Measurements from ENCODE around the gene PROZ.

PROZ gene

DNA sequence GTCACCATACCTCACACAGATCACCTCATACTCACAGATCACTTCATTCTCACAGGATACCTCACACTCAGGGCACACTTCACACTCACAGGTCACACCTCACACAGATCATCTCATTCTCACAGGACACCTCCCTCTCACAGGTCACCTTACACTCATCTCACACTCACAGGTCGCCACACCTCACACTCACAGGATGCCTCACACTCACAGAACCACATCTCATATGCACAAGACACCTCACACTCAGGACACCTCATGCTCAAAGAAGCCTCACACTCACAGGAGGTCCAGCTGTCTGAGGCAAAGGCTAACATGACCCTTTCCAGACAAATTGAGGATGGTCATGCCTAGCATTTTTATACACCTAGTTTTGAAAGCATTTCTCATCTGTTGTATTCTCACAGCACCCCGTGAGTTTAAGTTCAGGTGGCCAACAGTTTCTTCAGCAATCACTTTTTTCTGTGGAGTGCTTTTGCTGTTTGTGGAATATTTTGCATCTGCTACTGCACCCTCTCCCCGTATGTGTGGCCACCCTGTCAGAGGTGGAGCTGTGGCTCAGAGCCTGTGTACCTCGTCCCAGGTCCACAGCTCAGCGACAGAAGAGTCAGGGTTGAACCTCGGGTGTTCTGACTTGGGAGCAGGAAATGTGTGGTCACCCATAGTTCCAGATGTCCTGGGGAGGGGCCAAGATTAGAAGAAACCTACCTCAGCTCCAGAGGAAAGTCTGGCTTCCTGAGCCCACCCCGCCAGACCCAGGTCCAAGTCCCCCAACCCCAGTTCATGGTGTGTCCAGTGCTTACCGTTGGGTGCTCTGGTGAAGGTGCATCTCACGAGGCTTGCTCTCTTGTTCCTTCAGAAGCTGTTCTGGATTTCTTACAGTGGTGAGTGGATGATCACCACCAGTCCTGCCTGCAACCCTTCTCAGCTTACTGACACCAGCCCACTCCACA is 45.3 kb upstream of the PROZ start:
- TF ChIP-seq, protein P1, sequence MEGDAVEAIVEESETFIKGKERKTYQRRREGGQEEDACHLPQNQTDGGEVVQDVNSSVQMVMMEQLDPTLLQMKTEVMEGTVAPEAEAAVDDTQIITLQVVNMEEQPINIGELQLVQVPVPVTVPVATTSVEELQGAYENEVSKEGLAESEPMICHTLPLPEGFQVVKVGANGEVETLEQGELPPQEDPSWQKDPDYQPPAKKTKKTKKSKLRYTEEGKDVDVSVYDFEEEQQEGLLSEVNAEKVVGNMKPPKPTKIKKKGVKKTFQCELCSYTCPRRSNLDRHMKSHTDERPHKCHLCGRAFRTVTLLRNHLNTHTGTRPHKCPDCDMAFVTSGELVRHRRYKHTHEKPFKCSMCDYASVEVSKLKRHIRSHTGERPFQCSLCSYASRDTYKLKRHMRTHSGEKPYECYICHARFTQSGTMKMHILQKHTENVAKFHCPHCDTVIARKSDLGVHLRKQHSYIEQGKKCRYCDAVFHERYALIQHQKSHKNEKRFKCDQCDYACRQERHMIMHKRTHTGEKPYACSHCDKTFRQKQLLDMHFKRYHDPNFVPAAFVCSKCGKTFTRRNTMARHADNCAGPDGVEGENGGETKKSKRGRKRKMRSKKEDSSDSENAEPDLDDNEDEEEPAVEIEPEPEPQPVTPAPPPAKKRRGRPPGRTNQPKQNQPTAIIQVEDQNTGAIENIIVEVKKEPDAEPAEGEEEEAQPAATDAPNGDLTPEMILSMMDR (IDR thresholded peaks at IDR 0.05; ENCODE audit: borderline replicate concordance, control extremely low read depth, extremely low read depth, insufficient read depth, missing control alignments): no peak
- in situ Hi-C loops (cut with MboI; ENCODE audit: low sequenced_read_pairs, unreplicated experiment): no loop called here
- DNase-seq (ENCODE audit: low spot score): no peak

DNA sequence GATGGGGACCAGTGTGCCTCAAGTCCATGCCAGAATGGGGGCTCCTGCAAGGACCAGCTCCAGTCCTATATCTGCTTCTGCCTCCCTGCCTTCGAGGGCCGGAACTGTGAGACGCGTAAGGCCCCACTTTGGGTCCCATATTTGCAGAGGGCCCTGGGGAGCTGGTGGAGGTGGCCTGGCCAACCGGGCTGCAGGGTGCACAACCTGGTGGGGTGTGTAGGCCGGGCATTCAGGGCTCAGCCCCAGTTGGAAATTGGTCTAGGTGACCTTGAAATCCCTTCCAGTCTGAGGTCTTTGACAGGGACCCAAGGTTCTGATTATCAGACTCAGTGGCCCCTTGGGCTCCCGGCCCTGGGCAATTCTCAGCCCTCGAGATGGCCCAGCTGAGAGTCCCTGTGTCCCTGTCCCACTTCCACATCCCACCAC is 44.6 kb upstream of the PROZ start:
- in situ Hi-C loops (cut with MboI; ENCODE audit: low sequenced_read_pairs, unreplicated experiment): no loop called here
- no peak for DNase-seq (ENCODE audit: low spot score)
- TF ChIP-seq, protein P1 (IDR thresholded peaks at IDR 0.05; ENCODE audit: borderline replicate concordance, control extremely low read depth, extremely low read depth, insufficient read depth, missing control alignments): no peak

DNA sequence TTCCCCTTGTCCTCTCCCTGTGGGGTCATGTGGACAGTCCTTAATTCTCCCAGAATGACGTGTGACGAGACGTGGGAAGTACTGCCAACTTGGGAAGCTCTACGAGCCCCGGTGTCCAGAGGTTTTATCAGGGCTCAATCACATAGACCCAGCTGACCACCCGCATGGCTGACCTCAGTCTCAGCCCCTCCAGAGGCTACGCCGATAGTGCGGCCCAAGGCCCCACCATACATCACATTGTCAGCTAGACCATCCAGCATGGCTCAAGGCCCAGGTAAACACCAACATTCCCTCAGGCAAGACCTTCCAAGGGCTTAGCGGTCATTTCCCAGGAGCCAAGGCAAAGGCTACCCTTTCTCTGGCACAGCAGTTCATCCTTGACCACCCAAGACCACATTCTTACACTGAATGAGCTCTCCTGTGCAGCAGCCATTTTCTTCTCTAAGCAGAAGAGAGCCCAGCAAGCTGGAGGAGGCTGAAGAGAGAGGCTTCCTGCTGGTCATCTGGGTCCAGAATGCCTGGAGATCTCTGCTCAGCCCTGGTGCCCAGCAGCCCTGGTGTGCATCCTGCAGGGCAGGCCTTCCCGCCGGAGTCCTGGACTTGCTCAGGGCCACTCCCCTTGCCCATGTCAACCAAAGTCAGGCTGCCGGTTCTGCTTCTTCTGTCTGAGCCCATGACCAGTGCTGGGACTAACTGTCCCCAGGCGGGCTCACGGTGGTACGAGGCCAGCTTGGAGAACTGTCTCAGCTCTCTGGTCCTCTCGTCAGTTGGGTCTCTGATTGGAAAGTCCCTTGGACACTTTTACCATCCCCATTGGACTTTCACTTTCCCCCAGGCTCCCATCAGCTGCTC is 43.7 kb upstream of the PROZ start:
- no peak for DNase-seq (ENCODE audit: low spot score)
- in situ Hi-C loops (cut with MboI; ENCODE audit: low sequenced_read_pairs, unreplicated experiment): no loop called here
- TF ChIP-seq, protein P1 (IDR thresholded peaks at IDR 0.05; ENCODE audit: borderline replicate concordance, control extremely low read depth, extremely low read depth, insufficient read depth, missing control alignments): no peak

DNA sequence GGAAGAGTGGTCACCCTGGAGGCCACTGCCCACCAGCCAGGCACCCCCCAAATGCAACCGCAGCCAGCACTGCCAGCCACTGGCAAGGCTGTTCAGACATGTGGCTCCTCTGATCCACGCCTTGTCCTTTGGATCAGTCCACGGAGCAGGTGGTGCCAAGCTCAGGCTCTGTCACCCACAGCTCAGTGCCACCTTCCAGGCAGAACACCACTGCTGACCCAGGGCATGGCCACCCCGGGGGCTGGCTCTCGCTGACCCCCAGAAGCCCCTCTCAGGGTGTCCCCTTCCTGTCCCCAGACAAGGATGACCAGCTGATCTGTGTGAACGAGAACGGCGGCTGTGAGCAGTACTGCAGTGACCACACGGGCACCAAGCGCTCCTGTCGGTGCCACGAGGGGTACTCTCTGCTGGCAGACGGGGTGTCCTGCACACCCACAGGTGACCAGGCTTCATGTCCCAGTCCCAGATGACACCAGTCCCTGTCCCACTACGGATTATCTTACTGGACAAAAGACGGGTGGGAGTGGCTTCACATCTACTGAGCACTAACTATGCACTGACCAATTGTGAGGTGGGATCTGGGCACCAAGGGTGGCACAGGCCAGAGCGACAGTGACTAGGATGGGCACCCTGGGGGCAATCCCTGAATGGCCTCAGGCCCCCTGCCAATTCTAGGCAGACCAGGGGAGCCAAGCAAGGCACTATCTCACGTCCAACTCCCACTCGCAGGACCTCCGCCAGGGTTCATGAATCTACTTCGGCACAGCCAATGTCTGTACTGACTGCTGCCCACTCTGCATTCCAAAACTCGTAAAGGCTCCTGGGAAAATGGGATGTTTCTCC is 42.9 kb upstream of the PROZ start:
- TF ChIP-seq, protein P1 (IDR thresholded peaks at IDR 0.05; ENCODE audit: borderline replicate concordance, control extremely low read depth, extremely low read depth, insufficient read depth, missing control alignments): no peak
- in situ Hi-C loops (cut with MboI; ENCODE audit: low sequenced_read_pairs, unreplicated experiment): no loop called here
- no peak for DNase-seq (ENCODE audit: low spot score)

DNA sequence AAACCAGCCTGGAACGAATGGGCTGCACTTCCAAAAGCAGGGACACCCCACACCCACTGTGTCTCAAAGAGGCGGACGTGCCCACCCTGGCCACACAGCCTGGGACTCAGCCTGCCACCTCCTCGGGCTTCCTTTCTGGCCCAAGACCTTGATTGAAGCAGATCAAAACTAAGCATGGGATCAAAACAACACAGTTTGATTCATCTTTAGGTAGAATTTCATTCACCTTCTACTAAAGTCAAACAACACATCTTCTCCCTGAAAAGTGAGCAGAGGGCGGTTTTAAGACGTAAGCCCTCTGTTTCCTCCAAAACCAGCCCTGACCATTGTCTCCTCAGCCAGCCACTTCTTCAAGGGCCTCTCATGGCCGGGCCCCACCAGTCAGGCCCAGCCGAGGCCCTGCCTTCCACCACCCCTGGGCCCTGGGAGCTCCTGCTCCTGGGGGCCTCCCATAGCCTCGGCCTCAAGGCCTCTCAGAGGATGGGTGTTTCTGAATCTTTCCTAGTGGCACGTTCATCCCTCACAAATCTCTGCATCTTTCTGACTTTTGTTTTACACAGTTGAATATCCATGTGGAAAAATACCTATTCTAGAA is 42.1 kb upstream of the PROZ start:
- no peak for DNase-seq (ENCODE audit: low spot score)
- in situ Hi-C loops (cut with MboI; ENCODE audit: low sequenced_read_pairs, unreplicated experiment): no loop called here
- TF ChIP-seq, protein P1 (IDR thresholded peaks at IDR 0.05; ENCODE audit: borderline replicate concordance, control extremely low read depth, extremely low read depth, insufficient read depth, missing control alignments): no peak
